Psoas muscle (tissue), 8 donors: Measurements from ENCODE around the gene GGA3. TPM values are rescaled to one million over a fixed set of nuclear protein-coding genes. Genes with fewer than 3 reads are reported as not detected.

Experiments
- ATAC-seq, 4 donors: fragments of 200-7000 bp; cut with Tn5 transposase; one replicate each; pipeline ENCODE4 v1.9.1; 2020; ENCODE audit warnings: moderate library complexity in 3 of 4, mild to moderate bottlenecking in 2 of 4
- DNase-seq, 2 donors: peaks; one replicate each; pipeline ENCODE4 v3.0.0-alpha.2; 2020
- H3K27ac ChIP-seq: fragments of 200-600 bp; one replicate; pipeline ENCODE4 v1.8.0; 2022
- H3K27me3 ChIP-seq, 3 donors: fragments of 200-600 bp in 1 of 3; one replicate each; pipeline versions ENCODE4 v1.6.1 to v1.8.0; 2013 to 2022; ENCODE audit warnings: low read length in 2 of 3, mild to moderate bottlenecking in 2 of 3, moderate library complexity in 1 of 3; ENCODE audit not compliant: insufficient read depth in 3 of 3
- H3K36me3 ChIP-seq, 2 donors: fragments of 200-600 bp in 1 of 2; one replicate each; pipeline versions ENCODE4 v1.6.1 to v1.8.0; 2013 to 2022; ENCODE audit warnings: low read depth in 1 of 2, mild to moderate bottlenecking in 1 of 2, moderate library complexity in 1 of 2; ENCODE audit not compliant: insufficient read depth in 1 of 2
- H3K4me1 ChIP-seq: fragments of 200-600 bp; one replicate; pipeline ENCODE4 v1.8.0; 2022
- H3K4me3 ChIP-seq: fragments of 200-600 bp; one replicate; pipeline ENCODE4 v1.8.0; 2022; ENCODE audit warnings: mild to moderate bottlenecking
- H3K9me3 ChIP-seq: fragments of 200-600 bp; one replicate; pipeline ENCODE4 v1.8.0; 2022
- WGBS, 3 donors: extraction: QIAGEN DNeasy Blood & Tissue Kit; methylation state at CpG; one replicate each; pipeline versions ENCODE4 v1.1.6 to v1.1.7; 2013; 5-methylcytosine and 5-hydroxymethylcytosine counted together
- intact Hi-C, 2 donors: fragments of 100-400 bp; cut with DNase I; formaldehyde crosslinking; loops; one replicate each; pipeline versions ENCODE4 v1.11.0 to v1.14.2; 2022
- polyA plus RNA-seq, 3 donors: library from polyadenylated mRNA; stranded (reverse); fragments of 200-250 nt; gene quantifications; one replicate each; pipeline ENCODE4 v1.2.3, GENCODE V29; 2013
- total RNA-seq, 4 donors: library from RNA; stranded (reverse); fragmentation: NEBNext Ultra II Directional in 2 of 4; extraction: Animal tissue kit (Norgen Biotek cat#: 25700) in 2 of 4; gene quantifications; one replicate each; pipeline versions ENCODE4 v1.2.1 to v1.2.4, GENCODE V29; 2021 to 2023
- TF ChIP-seq, protein P1 (sequence below): fragments of 200-600 bp; IDR thresholded peaks from one replicate; pipeline ENCODE4 v1.8.0; 2022; ENCODE audit warnings: antibody characterized with exemption
- donor health status: healthy with polysubstance abuse.
- donor health status: DM: no; HTN: no; CAD: no; lungs with moderate emphysema.
- donor health status: Bipolar disorder and iron deficiency.
- donor health status: healthy.
- donor health status: DM: yes; HTN: yes; CAD: no.
- donor health status: DM: no; HTN: no; CAD: no.
- donor health status: DM: no; HTN: no; CAD: no.
- donor health status: DM: yes; HTN: yes; CAD: no.

The GGA3 gene
- total and polyA plus RNA-seq, 7 donors, result 13.8 to 40.6 (median 29.8) TPM

- Histone ChIP-seq H3K4me3 (peak within 1 kb of the TSS; percentile 70), H3K27me3 (no peaks in the 10 kb centered on the region), H3K36me3 (peaks cover 3 to 25% of the 10 kb centered on the region in 2 donors), H3K4me1 (peaks cover 5% of the 10 kb centered on the region), H3K9me3 (no peaks in the 10 kb centered on the region), H3K27ac (peak within 1 kb of the TSS; percentile 83)
- intact Hi-C loops, result loop anchor here in 1 of 2 donors (2.0 kb wide), 1 partner anchor 116 kb away; the partner anchor contains the start of gene GRB2
- TF ChIP-seq, protein P1, sequence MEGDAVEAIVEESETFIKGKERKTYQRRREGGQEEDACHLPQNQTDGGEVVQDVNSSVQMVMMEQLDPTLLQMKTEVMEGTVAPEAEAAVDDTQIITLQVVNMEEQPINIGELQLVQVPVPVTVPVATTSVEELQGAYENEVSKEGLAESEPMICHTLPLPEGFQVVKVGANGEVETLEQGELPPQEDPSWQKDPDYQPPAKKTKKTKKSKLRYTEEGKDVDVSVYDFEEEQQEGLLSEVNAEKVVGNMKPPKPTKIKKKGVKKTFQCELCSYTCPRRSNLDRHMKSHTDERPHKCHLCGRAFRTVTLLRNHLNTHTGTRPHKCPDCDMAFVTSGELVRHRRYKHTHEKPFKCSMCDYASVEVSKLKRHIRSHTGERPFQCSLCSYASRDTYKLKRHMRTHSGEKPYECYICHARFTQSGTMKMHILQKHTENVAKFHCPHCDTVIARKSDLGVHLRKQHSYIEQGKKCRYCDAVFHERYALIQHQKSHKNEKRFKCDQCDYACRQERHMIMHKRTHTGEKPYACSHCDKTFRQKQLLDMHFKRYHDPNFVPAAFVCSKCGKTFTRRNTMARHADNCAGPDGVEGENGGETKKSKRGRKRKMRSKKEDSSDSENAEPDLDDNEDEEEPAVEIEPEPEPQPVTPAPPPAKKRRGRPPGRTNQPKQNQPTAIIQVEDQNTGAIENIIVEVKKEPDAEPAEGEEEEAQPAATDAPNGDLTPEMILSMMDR, result peak; percentile 25
- WGBS, 3 donors, result 0 to 1% (median 0%) methylated on average over 62 to 65 of the region's 65 CpGs
- ATAC-seq (peak; percentile 98 to 99 (median 98)), DNase-seq (peak; percentile 98 to 99)
Observed at GRCh38 chr17:75289115-75289831, 27.9 kb upstream of the GGA3 start, which contains the start of gene SLC25A19. SLC25A19 (minus strand) TSS chr17:75289433; CDS start chr17:75286764, 2,669 bp downstream.

DNA sequence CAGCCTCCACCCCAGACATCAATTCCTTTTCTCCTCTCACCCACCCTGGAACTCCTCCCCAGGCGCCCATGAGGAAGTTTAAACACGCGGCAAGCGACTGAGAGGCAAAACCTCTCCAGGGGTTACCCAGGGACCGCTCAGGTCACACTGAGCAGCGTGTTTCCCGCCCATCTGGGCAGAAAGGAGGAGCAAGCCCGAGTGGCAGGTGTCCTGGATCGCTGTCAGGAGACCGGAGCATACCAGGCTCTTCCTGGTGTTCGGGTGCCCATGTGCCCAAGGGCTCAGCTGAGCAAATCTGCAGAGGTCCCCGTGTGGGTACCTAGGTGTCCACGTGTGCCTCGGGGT, 27.3 kb upstream of the GGA3 start:
- 0 to 1% (median 1%) methylated on average over 14 of the region's 14 CpGs for WGBS, 3 donors
- no peaks in the 10 kb centered on the region for H3K27me3 ChIP-seq
- ATAC-seq (peak; percentile 32 to 52 (median 48)), DNase-seq (peak in 1 of 2 donors; percentile 38)
- H3K4me3 ChIP-seq, result peak overlapping the region; percentile 70
- TF ChIP-seq, protein P1, result no peak
- intact Hi-C loops, result loop anchor here in 1 of 2 donors (2.0 kb wide), 1 partner anchor 116 kb away; the partner anchor contains the start of gene GRB2
- peaks cover 5% of the 10 kb centered on the region for H3K4me1 ChIP-seq
- H3K27ac ChIP-seq, result peak overlapping the region; percentile 83
- peaks cover 3 to 31% of the 10 kb centered on the region in 2 donors for H3K36me3 ChIP-seq
- H3K9me3 ChIP-seq, result no peaks in the 10 kb centered on the region

GRCh38 chr17:75288359-75288758, 27.0 kb upstream of the GGA3 start:
- peaks cover 3 to 35% of the 10 kb centered on the region in 2 donors for H3K36me3 ChIP-seq
- no peaks in the 10 kb centered on the region for H3K9me3 ChIP-seq
- peak overlapping the region; percentile 70 for H3K4me3 ChIP-seq
- TF ChIP-seq, protein P1, result no peak
- ATAC-seq, result no peak
- intact Hi-C loops, result loop anchor here in 1 of 2 donors (2.0 kb wide), 1 partner anchor 116 kb away; the partner anchor contains the start of gene GRB2
- no peaks in the 10 kb centered on the region for H3K27me3 ChIP-seq
- peak overlapping the region; percentile 83 for H3K27ac ChIP-seq
- WGBS, 3 donors, result 25 to 29% (median 26%) methylated on average over 2 of the region's 2 CpGs
- peaks cover 5% of the 10 kb centered on the region for H3K4me1 ChIP-seq
- no peak for DNase-seq

- Histone ChIP-seq H3K27me3 (no peaks in the 10 kb centered on the region), H3K36me3 (peaks cover 3 to 46% of the 10 kb centered on the region in 2 donors), H3K9me3 (no peaks in the 10 kb centered on the region), H3K4me1 (peaks cover 5% of the 10 kb centered on the region), H3K4me3 (no peak overlapping the region), H3K27ac (no peak overlapping the region)
- intact Hi-C loops, result no loop called here
- ATAC-seq (no peak), DNase-seq (no peak)
- 56 to 70% (median 61%) methylated on average over 9 of the region's 9 CpGs for WGBS, 3 donors
- TF ChIP-seq, protein P1, result no peak
Observed at GRCh38 chr17:75287221-75287620, 25.8 kb upstream of the GGA3 start.
